CD14-positive monocyte (primary cell): ENCODE results near the gene KSR2. TPM values are rescaled to one million over a fixed set of nuclear protein-coding genes. Genes with fewer than 3 reads are reported as not detected.

Experiments
- DNase-seq, 3 donors: peaks; one replicate each; pipeline ENCODE4 v3.0.0-alpha.2; 2011 to 2022
- H2AFZ ChIP-seq: 2 replicates; pipeline ENCODE4 v1.6.0; 2012; ENCODE audit warnings: mild to moderate bottlenecking, low read depth, low read length, inconsistent platforms; ENCODE audit not compliant: insufficient read depth, poor library complexity, severe bottlenecking
- H3K27ac ChIP-seq, 2 donors: 1 replicate in 1 of 2; 2 replicates in 1 of 2; pipeline ENCODE4 v1.5.1; 2012 to 2013; ENCODE audit warnings: low read length in 2 of 2, control low read depth in 1 of 2, inconsistent platforms in 1 of 2, low read depth in 1 of 2, mild to moderate bottlenecking in 1 of 2
- H3K27me3 ChIP-seq, 2 donors: one replicate each; pipeline versions ENCODE4 v1.6.0 to v1.6.1; 2011 to 2013; ENCODE audit warnings: low read length in 2 of 2; ENCODE audit not compliant: control insufficient read depth in 2 of 2, insufficient read depth in 2 of 2
- H3K36me3 ChIP-seq, 2 donors: replicated peaks in 1 of 2; 1 replicate in 1 of 2; 2 replicates in 1 of 2; pipeline versions ENCODE4 v1.5.1 to v1.6.1; 2012 to 2013; ENCODE audit warnings: low read length in 2 of 2, control low read depth in 1 of 2, inconsistent platforms in 1 of 2, mild to moderate bottlenecking in 1 of 2; ENCODE audit not compliant: insufficient read depth in 2 of 2, control insufficient read depth in 1 of 2
- H3K4me1 ChIP-seq, 2 donors: 1 replicate in 1 of 2; 2 replicates in 1 of 2; pipeline versions ENCODE4 v1.5.1 to v1.6.1; 2012 to 2013; ENCODE audit warnings: low read length in 2 of 2, control low read depth in 1 of 2, inconsistent platforms in 1 of 2, mild to moderate bottlenecking in 1 of 2, moderate library complexity in 1 of 2; ENCODE audit not compliant: insufficient read depth in 2 of 2, control insufficient read depth in 1 of 2
- H3K4me2 ChIP-seq: replicated peaks from 2 replicates; pipeline ENCODE3; 2012; ENCODE audit warnings: low read length, moderate library complexity, mild to moderate bottlenecking; ENCODE audit not compliant: poor library complexity, severe bottlenecking; ENCODE audit errors: extremely low read depth
- H3K4me3 ChIP-seq, 3 experiments: fragments of 200-600 bp in 1 of 3; sonication (generic) in 1 of 3; replicated peaks in 1 of 3; 1 replicate in 2 of 3; 2 replicates in 1 of 3; pipeline ENCODE4 v1.5.1; 2011 to 2013; ENCODE audit warnings: low read length in 3 of 3, mild to moderate bottlenecking in 3 of 3, control low read depth in 2 of 3, low read depth in 2 of 3, inconsistent platforms in 1 of 3, moderate library complexity in 1 of 3
- H3K79me2 ChIP-seq: 2 replicates; pipeline ENCODE4 v1.6.0; 2012; ENCODE audit warnings: mild to moderate bottlenecking, control low read depth, inconsistent platforms, low read length, moderate library complexity; ENCODE audit not compliant: insufficient read depth
- H3K9ac ChIP-seq: 2 replicates; pipeline ENCODE4 v1.6.0; 2017; ENCODE audit warnings: low read length, mild to moderate bottlenecking; ENCODE audit not compliant: insufficient read depth, poor library complexity, severe bottlenecking
- H3K9me3 ChIP-seq, 2 donors: replicated peaks in 1 of 2; 1 replicate in 1 of 2; 2 replicates in 1 of 2; pipeline versions ENCODE4 v1.5.1 to v1.6.1; 2012 to 2013; ENCODE audit warnings: low read length in 2 of 2, control low read depth in 1 of 2; ENCODE audit not compliant: control insufficient read depth in 1 of 2, insufficient read depth in 1 of 2
- H4K20me1 ChIP-seq: 2 replicates; pipeline ENCODE4 v1.6.0; 2012; ENCODE audit warnings: mild to moderate bottlenecking, low read length, control low read depth, moderate library complexity; ENCODE audit not compliant: insufficient read depth
- H3K27ac Mint-ChIP-seq, 7 donors: one replicate each; pipeline ENCODE4 v1.8.0; 2020; ENCODE audit warnings: mild to moderate bottlenecking in 7 of 7, mixed read lengths in 7 of 7, moderate library complexity in 6 of 7, inconsistent platforms in 2 of 7
- H3K27me3 Mint-ChIP-seq, 3 donors: one replicate each; pipeline ENCODE4 v1.8.0; 2021 to 2022; ENCODE audit warnings: low read depth in 3 of 3, mild to moderate bottlenecking in 3 of 3, mixed read lengths in 3 of 3, moderate library complexity in 3 of 3, inconsistent platforms in 1 of 3
- H3K36me3 Mint-ChIP-seq, 2 donors: one replicate each; pipeline ENCODE4 v1.8.0; 2020; ENCODE audit warnings: mixed read lengths in 2 of 2, inconsistent platforms in 1 of 2, mild to moderate bottlenecking in 1 of 2
- H3K4me1 Mint-ChIP-seq: one replicate; pipeline ENCODE4 v1.8.0; 2020; ENCODE audit warnings: mild to moderate bottlenecking, mixed read lengths
- H3K4me3 Mint-ChIP-seq, 2 donors: one replicate each; pipeline ENCODE4 v1.8.0; 2020; ENCODE audit warnings: mild to moderate bottlenecking in 2 of 2, mixed read lengths in 2 of 2, moderate library complexity in 1 of 2
- H3K9me3 Mint-ChIP-seq, 7 donors: one replicate each; pipeline ENCODE4 v1.8.0; 2020 to 2022; ENCODE audit warnings: mixed read lengths in 7 of 7, mild to moderate bottlenecking in 6 of 7, moderate library complexity in 6 of 7, inconsistent platforms in 2 of 7
- CTCF ChIP-seq: fragments of 200-600 bp; IDR thresholded peaks from one replicate; pipeline ENCODE4 v1.8.0; 2022; ENCODE audit warnings: antibody characterized with exemption, mild to moderate bottlenecking
- WGBS: methylation state at CpG from one replicate; pipeline ENCODE4 v1.1.5; 2013; ENCODE audit warnings: missing lambda C conversion rate; ENCODE audit not compliant: insufficient coverage; 5-methylcytosine and 5-hydroxymethylcytosine counted together
- intact Hi-C, 2 donors: fragments of 100-400 bp; cut with micrococcal nuclease; formaldehyde crosslinking; loops; one replicate each; pipeline versions ENCODE4 v1.15.0 to v1.15.1; 2023
- polyA plus RNA-seq, 3 donors: library from polyadenylated mRNA; depleted of rRNA in 1 of 3; unstranded in 2 of 3; stranded (reverse) in 1 of 3; fragments of 300-500 nt in 2 of 3; fragments of >200 nt in 1 of 3; fragmentation: Illumina TruSeq in 2 of 3; gene quantifications; 1 replicate in 2 of 3; 2 replicates in 1 of 3; pipeline ENCODE4 v1.2.3, GENCODE V29; 2012 to 2021

The KSR2 gene
- polyA plus RNA-seq, 3 donors, result not detected

- no peaks in the 10 kb centered on the region for H3K4me1 ChIP-seq
- no peaks in the 10 kb centered on the region for H4K20me1 ChIP-seq
- peaks cover 0 to 8% (median 2%) of the 10 kb centered on the region in 7 donors for H3K9me3 Mint-ChIP-seq
- H3K36me3 ChIP-seq, result no peaks in the 10 kb centered on the region
- H3K27me3 Mint-ChIP-seq, result peaks cover 1 to 5% (median 4%) of the 10 kb centered on the region in 3 donors
- intact Hi-C loops, result no loop called here
- no peak overlapping the region for H3K9ac ChIP-seq
- H3K79me2 ChIP-seq, result no peaks in the 10 kb centered on the region
- no peaks in the 10 kb centered on the region for H3K27me3 ChIP-seq
- H3K4me2 ChIP-seq, result no peak overlapping the region
- peak overlapping the region in 1 of 7 donors; percentile 30 for H3K27ac Mint-ChIP-seq
- no peak overlapping the region for H2AFZ ChIP-seq
- no peak overlapping the region for H3K27ac ChIP-seq
- no peak overlapping the region for H3K4me3 Mint-ChIP-seq
- no peak for DNase-seq
- H3K36me3 Mint-ChIP-seq, result no peaks in the 10 kb centered on the region
- H3K9me3 ChIP-seq, result no peaks in the 10 kb centered on the region
- H3K4me3 ChIP-seq, result no peak overlapping the region
- WGBS, result 20% methylated on average over 2 of the region's 4 CpGs
- no peak for TF ChIP-seq CTCF
- no peaks in the 10 kb centered on the region for H3K4me1 Mint-ChIP-seq
Observed at GRCh38 chr12:117819160-117819559, 149.6 kb downstream of the KSR2 start.

- no peak overlapping the region for H3K4me2 ChIP-seq
- H3K4me3 Mint-ChIP-seq, result no peak overlapping the region
- no peaks in the 10 kb centered on the region for H3K79me2 ChIP-seq
- H3K4me1 ChIP-seq, result no peaks in the 10 kb centered on the region
- H3K27ac Mint-ChIP-seq, result no peak overlapping the region
- TF ChIP-seq CTCF, result no peak
- no peaks in the 10 kb centered on the region for H3K4me1 Mint-ChIP-seq
- no peaks in the 10 kb centered on the region for H4K20me1 ChIP-seq
- no peaks in the 10 kb centered on the region for H3K27me3 ChIP-seq
- DNase-seq, result no peak
- no peaks in the 10 kb centered on the region for H3K9me3 ChIP-seq
- no peaks in the 10 kb centered on the region for H3K36me3 ChIP-seq
- no peak overlapping the region for H3K27ac ChIP-seq
- intact Hi-C loops, result no loop called here
- no peaks in the 10 kb centered on the region for H3K36me3 Mint-ChIP-seq
- H3K9me3 Mint-ChIP-seq, result peaks cover 0 to 8% (median 2%) of the 10 kb centered on the region in 7 donors
- 47% methylated on average over 5 of the region's 5 CpGs for WGBS
- peaks cover 1 to 5% (median 4%) of the 10 kb centered on the region in 3 donors for H3K27me3 Mint-ChIP-seq
- no peak overlapping the region for H3K9ac ChIP-seq
- no peak overlapping the region for H3K4me3 ChIP-seq
- no peak overlapping the region for H2AFZ ChIP-seq
Observed at GRCh38 chr12:117818400-117818799, 150.4 kb downstream of the KSR2 start.
